HG03039 (cell line): Measurements from ENCODE around the gene MYO5A.
A peak's percentile ranks its signal among the peaks of the same experiment; 100 is the strongest.
"Not testable (repeated sequence)": the region's sequence is repeated elsewhere in the genome, so short reads cannot be mapped to it uniquely, and the experiment has no call there.

Experiments
- ATAC-seq: cut with Tn5 transposase; IDR thresholded peaks from one replicate; pipeline ENCODE4 v1.9.1; 2021; ENCODE audit warnings: mild to moderate bottlenecking, moderate library complexity; ENCODE audit not compliant: unreplicated experiment

MYO5A gene

GRCh38 chr15:52528564-52529340 is at the start of gene MYO5A:
Gene MYO5A, minus strand, starts transcription at chr15:52528880. Its CDS starts 74 bp downstream, at chr15:52528806.
- peak; percentile 84 for ATAC-seq

GRCh38 chr15:52576692-52577091 is 48.0 kb upstream of the MYO5A start:
- no peak for ATAC-seq

- not testable (repeated sequence) for ATAC-seq
These were observed 46.9 kb upstream of the MYO5A start for GRCh38 chr15:52575573-52575972.

DNA sequence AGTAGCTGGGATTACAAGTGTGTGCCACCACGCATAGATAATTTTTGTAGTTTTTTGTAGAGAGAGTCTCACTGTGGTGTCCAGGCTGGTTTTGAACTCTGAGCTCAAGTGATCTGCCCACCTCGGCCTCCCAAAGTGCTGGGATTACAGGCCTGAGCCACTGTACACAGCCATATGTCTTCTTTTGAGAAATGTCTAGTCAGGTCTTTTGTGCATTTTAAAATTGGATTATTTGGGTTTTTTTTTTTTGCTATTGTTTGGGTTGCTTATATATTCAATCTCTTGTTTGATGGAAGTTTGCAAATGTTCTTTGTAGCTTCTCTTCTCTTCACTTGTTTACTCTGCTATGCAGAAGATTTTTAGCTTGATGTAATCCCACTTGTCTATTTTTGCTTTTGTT is 46.4 kb upstream of the MYO5A start:
- no peak for ATAC-seq

DNA sequence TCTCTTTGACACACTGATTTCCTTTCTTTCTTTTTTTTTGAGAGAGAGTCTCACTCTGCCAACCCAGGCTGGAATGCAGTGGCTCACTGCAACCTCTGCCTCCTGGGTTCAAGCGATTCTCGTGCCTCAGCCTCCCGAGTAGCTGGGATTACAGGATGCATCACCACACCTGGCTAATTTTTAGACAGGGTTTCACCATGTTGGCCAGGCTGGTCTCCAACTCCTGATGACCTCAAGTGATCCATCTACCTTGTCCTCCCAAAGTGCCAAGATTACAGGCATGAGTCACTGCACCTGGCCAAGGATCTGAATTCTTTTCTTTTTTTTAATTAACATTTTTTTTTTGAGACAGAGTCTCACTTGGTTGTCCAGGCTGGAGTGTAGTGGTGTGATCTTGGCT is 45.9 kb upstream of the MYO5A start:
- ATAC-seq, result not testable (repeated sequence)

DNA sequence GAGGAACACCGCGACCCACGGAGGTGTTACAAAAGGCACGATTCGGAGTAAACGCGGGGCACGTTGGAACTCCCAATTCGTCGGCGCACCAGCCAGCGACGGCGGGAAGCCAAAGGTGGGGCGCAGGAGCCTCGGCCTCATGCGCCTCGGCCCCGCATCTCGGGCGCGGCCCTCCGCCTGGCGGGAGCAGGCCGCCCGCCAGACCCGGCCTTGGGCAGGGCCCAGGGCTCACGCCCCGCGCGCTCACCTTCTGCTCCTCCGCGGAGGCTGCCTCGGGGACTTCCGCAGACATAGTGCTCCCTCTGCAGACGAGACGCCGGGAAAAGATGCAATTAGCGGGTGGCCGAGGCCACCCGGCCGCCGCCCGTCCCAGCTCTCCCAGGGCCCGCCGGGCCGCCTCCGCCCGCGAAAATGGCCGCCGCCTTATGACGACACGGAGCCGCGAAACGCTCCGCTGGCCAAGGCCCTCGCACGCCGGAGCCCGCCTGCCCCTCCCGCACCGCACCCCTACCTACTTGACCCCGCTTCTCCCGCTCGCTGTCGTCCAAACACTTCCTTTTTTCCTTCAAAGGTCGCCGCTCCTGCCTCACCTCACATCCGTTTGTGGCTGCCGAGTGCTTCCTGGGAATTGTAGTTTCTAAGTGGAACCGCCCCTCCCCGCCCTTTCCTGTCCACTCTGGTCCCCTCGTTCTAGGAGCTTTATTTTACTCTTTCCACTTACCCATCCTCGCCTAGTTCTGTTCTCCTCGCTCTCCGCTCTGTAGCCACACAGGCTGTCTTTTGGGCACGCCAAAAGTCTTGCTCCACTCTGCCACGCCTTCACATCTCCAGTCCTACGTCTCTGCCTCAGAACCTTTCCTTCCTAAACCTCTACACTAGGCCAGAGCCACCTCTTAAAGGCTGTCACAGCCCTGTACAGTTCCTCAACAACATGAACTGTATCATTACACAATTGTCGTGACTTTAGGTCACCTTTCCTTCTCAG is 40.2 kb upstream of the MYO5A start, which contains the start of gene ARPP19:
TSS of gene ARPP19 (minus strand) at position 430 of the 985 bp plus-strand sequence. CDS start at position 292, 138 bp downstream.
- ATAC-seq, result peak; percentile 52

DNA sequence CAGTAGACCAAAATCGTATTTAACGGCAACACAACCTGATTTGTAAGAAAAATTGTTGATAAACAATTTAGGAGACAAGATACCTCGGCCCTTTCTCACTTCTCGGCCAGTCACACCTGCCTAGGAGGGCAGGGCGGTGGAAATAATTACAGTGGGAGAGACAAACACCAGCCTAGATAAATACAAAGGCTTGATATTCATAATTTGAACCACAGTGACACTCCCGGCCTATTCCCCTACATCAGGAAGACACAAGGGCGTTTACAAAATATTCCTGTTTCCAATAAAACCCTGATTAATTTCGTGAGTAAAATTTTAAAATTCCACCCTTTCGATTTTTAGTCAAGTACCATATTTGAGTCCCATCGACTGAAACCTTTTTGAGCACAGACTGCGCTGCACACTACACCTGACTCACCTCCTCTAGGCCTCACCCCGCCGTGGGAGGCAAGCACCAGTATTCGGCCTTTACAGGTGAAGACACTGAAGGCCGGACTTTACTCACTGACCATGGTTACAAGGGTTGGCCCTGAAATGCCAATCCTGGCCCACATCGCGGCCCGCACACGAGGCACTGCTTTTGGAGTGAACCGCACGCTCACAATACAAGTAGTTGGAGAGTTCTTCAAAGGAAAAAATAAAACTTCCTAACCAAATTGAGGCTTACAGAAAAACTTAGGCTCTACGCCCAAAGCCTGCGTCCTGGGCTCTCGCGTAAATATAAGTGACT is 39.4 kb upstream of the MYO5A start:
- no peak for ATAC-seq

GRCh38 chr15:52566889-52567288 is 38.2 kb upstream of the MYO5A start:
- no peak for ATAC-seq

DNA sequence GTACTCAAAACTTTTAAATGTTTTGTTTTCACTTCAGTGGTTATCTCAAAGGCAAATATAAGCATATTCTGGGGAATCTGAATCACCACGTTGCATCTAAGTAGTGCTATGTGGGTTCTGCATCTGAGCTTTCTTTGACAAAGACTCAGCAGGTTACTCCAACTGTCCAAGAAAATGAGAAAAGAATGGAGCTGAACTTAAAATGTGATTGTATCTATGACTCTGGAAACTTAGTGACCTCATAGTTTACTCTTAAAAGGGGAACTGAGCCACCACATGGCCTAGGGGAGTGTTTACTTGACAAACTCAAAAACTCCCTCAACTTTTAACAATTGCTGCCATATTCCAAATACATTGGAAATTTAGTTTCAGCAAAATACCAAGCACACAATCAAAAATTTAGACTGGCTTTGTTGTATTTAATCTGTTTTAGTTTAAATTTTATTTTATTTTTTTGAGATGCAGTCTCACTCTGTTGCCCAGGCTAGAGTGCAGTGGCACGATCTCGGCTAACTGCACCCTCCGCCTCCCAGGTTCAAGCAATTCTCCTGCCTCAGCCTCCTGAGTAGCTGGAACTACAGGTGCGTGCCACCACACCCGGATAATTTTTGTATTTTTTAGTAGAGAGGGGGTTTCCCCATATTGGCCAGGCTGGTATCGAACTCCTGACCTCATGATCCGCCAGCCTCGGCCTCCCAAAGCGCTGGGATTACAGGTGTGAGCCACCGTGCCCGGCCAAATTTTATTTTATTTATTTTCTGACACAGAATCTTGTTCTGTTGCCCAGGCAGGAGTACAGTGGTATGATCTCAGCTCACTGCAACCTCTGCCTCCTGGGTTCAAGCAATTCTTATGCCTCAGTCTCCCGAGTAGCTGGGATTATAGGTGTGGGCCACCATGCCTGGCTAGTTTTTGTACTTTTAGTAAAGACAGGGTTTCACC is 37.0 kb upstream of the MYO5A start:
- ATAC-seq, result peak; percentile 29

DNA sequence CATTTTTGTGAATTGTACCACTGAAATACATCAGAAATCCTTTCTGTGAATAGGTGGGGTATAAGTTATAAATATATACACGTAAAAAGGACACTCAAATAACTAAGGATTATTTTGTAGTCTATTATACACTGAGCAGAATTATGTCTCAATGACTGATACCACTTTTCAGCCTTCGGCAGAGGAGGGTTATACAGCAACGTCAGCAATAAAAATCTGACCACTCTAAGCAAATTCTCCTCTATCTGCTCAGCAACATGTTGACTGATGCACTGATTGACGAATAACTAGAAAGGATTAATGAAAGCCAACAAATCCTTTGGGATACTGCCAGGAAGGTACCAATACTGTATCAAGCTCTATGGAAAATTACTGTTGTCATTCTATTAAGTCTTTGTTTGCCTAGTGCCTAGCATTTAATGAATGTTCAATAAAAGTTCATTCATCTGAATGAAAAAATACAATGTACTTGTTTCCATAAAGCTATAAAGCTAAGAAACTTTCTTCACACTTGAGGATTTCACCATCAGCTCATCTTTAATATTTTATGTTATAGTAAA is 34.9 kb upstream of the MYO5A start:
- ATAC-seq, result no peak

DNA sequence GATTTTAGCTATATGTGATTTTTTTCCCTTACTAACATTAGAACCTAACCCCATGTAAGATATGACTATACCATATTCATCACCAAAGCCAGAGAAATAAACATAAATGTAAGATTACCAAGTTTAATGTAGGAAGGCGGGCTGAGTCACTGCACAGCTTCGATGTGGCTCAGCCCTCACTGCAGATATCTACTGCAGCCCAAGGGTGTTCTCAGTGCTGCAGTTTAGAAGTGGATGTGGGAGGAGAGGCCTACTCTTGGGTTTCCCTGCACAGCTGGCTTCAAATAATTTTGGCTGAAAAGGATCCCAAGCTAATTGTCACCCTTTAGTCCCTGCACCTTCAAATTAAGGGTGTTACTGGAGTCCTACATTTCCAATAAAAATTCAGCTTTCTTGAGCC is 30.9 kb upstream of the MYO5A start:
- no peak for ATAC-seq

DNA sequence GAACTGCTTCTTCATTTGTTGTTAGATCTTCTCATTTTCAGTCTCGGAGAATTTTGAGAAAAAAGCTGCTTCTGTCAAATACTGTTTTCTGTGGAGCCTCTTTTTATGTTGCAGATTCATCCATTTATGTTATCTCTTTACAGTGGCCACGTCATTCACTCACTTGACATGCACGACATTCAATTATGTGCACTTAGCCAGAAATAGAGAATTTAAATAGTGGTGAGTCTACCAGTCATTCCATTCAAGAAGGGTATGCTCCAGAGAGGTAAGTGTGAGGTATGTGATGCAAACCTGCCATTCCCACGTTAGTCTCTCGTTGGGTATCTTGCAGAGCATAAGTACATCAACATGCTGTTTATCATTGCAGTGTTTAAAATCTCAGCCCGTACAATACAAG is 30.3 kb upstream of the MYO5A start:
- no peak for ATAC-seq

DNA sequence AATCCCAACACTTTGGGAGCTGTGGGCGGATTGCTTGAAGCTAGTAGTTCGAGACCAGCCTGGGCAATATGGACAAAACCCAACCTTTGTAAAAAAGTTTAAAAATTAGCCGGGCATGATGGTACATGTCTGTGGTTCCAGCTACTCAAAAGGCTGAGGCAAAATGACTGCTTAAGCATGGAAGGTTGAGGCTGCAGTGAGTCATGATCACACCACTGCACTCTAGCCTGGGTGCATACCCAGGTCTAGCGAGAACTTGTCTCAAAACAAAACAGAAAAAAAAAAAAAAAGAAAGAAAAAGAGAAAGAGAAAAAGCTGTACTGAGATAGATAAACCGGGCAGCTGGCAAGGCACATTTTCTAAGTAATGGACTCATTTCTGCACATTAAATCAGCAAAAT is 29.5 kb upstream of the MYO5A start:
- peak; percentile 75 for ATAC-seq

DNA sequence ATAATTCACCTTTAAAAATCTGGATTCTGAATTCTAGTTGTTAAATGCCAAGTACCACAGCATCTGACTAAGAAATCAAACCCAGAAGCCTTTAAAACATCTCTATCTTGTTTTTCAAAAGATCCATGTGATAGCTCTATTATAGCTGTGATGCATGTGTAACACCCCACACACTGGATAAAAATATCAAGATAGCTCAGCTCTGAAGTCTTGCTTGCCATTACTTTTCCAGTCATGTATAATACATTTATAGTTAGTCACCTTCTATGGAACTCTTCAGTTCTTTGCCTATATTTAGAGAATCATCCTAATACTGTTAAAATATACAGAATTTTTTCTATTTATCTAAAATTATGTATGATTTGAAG is 28.6 kb upstream of the MYO5A start:
- ATAC-seq, result no peak

DNA sequence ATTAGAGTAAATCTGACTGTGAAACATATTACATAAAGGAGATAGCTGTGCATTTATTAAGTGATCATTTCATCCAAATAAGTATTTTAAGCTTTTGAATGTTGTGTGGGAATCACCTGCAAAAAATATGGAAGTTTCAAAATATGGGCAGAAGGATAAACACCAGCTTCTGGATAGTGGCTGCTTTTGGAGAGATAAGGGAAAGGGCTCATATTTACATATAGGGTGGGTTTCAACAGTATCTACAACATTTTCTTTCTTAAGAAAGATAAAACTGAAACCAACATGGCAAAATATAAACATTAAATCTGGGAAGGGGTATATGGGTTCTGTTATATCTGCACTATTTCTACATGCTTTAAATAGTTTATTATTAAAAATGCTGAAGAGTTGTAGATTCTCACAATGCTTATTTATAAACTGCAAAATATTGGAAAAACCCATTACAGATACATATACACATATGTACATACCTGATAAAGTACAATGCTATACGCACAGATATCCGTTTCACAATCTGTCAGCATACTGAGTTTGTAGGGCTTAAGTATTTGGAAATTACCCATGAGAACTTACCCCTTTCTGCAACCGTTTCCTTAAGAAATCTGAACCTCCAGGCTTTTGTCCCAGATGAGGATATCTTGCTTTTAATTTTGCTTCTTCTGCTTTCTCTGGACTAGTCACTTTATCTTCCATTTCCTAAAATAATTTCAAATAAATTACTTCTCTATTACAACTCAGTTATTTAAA is 28.0 kb upstream of the MYO5A start:
- ATAC-seq, result no peak

DNA sequence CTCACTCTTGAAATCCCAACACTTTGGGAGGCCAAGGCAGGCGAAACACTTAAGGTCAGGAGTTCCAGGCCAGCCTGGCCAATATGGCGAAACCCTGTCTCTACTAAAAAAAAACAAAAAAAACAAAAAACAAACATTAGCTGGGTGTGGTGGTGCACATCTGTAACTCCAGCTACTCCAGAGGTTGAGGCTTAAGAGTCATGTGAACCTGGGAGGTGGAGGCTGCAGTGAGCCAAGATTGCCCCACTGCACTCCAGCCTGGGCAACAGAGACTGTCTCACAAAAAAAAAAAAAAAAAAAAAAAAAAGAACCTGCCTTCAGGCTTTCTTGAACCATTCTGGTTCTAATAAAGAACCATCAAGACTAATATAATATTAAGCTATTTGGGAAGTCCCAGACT is 23.6 kb upstream of the MYO5A start:
- ATAC-seq, result no peak

DNA sequence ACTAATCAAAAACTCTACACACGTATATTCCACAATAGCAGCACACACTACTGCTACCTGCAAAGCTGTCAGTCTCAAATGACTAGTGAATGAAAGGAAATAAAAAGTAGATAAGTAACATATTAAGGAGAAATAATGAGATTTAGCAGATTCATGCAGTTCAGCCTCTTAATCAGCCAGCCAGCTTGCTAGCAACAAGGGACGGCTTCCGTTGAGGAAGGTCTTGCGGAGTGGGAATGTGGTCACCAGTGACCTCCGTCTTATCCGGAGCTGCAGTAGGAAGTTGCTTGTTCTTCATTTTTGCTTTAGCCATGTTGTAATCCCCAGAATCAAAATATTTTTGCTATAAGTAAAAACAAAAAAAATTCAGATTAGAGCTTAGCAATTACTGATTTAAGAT is 23.1 kb upstream of the MYO5A start:
- ATAC-seq, result no peak

DNA sequence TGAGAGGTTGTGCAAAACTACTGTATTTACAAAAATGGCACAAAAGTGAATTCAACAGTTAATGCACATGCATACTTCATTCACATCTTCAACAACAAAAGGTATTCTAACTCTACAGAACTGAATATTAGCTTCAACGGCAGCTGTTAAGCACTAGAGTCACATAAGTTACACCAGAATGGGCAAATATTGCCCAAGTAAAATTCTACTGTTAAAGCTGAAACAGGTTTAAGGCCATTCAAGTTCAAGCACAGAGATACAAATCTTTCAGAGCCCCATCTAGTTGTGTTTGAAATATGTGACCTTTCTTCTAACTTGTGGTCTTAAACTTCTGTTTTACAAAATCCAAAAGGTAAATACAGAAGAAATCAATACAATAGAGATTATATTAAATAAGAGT is 22.5 kb upstream of the MYO5A start:
- not testable (repeated sequence) for ATAC-seq
